Esophagus squamous epithelium (tissue), 4 donors: ENCODE data around the gene MRPS33.

Experiments used
- CTCF ChIP-seq, 6 experiments: fragments of 450-650 bp in 4 of 6; fragments of 200-600 bp in 2 of 6; sonication (generic) in 2 of 6; IDR thresholded peaks; one replicate each; pipeline ENCODE4 v1.5.1; 2016 to 2019; ENCODE audit warnings: antibody characterized with exemption in 6 of 6, mild to moderate bottlenecking in 4 of 6, moderate library complexity in 4 of 6
- POLR2A ChIP-seq, 4 donors: fragments of 450-650 bp; IDR thresholded peaks; one replicate each; pipeline ENCODE4 v1.6.1; 2017; ENCODE audit warnings: antibody characterized with exemption in 4 of 4, mild to moderate bottlenecking in 4 of 4, moderate library complexity in 3 of 4

GRCh38 chr7:141013345-141013715 lies 1.4 kb downstream of the MRPS33 start:
- TF ChIP-seq POLR2A (IDR thresholded peaks at IDR 0.05) (no peak), CTCF (IDR thresholded peaks at IDR 0.05) (no peak)
